Heart left ventricle (tissue), 13 donors: ENCODE measurements around the gene OXTR.

Experiments
- CTCF ChIP-seq, 12 donors: fragments of 200-600 bp; sonication (generic) in 4 of 12; IDR thresholded peaks; one replicate each; pipeline versions ENCODE4 v1.5.0 to v1.8.0; 2018 to 2022; ENCODE audit warnings: antibody characterized with exemption in 12 of 12, mild to moderate bottlenecking in 5 of 12
- POLR2A ChIP-seq, 2 donors: fragments of 450-650 bp; IDR thresholded peaks; one replicate each; pipeline ENCODE4 v1.6.1; 2017; ENCODE audit warnings: antibody characterized with exemption in 2 of 2, mild to moderate bottlenecking in 2 of 2, moderate library complexity in 2 of 2
- donor health status: ischemic (EF 13 %, LVEDD 7.1; RV severe dilation, severe dysfunction).
- donor health status: DM: no; HTN: yes; CAD: no.
- donor health status: DM: no; HTN: no; CAD: no.
- donor health status: ischemic (EF 25% LVEDD 6.9; RV normal size, moderate dysfunction).
- donor health status: ischemic (EF 25% LVEDD 5.7; RV mildly dilated, moderate dysfunction).
- donor health status: ischemic (EF 35%, LVEDD 5.7; RV mildly dilated, moderate dysfunction).
- donor health status: nonischemic (EF 11% LVEDD 7.7; RV severe dilation, severe dysfunction).
- donor health status: DM: yes; HTN: yes; CAD: no.
- donor health status: PGD.
- donor health status: ischemic (EF 29% LVEDD 5.4; RV normal size, mild dysfunction).
- donor health status: nonischemic (EF 23%, LVEDD 6.1; RV moderate dilation, normal function).

- TF ChIP-seq CTCF (IDR thresholded peaks at IDR 0.05) = no peak
- TF ChIP-seq POLR2A (IDR thresholded peaks at IDR 0.05) = no peak
These were observed 56.5 kb downstream of the OXTR start for GRCh38 chr3:8712908-8713255.
